GM19043 (cell line): Measurements from ENCODE around the gene JAGN1.
"Not testable (repeated sequence)": the region's sequence is repeated elsewhere in the genome, so short reads cannot be mapped to it uniquely, and the experiment has no call there.

Experiments used
- ATAC-seq: cut with Tn5 transposase; IDR thresholded peaks from one replicate; pipeline ENCODE4 v1.9.1; 2021; ENCODE audit warnings: low read depth; ENCODE audit not compliant: unreplicated experiment

The JAGN1 gene

GRCh38 chr3:9915254-9916141, 25.1 kb downstream of the JAGN1 start:
- ATAC-seq = peak; percentile 42

GRCh38 chr3:9916346-9916733, 25.9 kb downstream of the JAGN1 start:
- no peak for ATAC-seq

GRCh38 chr3:9916734-9917680, 26.6 kb downstream of the JAGN1 start, which contains the start of gene IL17RC:
IL17RC (plus strand) TSS chr3:9917098; CDS start chr3:9917316, 218 bp downstream.
- no peak for ATAC-seq

DNA sequence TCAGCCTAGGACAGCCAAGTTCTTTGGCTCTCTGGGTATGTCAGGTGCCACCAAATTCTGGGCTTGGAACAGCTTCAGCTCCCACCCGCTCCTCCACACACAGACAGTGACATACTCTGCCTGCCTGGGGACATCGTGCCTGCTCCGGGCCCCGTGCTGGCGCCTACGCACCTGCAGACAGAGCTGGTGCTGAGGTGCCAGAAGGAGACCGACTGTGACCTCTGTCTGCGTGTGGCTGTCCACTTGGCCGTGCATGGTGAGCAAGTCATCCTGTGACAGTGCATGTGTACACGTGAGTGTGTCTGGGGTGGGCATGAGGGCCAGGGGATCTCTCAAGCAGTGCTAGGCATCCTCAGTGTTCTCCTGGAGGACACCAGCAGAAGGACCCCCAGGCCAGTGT, 27.4 kb downstream of the JAGN1 start:
- no peak for ATAC-seq

GRCh38 chr3:9918261-9919038, 28.0 kb downstream of the JAGN1 start:
- ATAC-seq = no peak

DNA sequence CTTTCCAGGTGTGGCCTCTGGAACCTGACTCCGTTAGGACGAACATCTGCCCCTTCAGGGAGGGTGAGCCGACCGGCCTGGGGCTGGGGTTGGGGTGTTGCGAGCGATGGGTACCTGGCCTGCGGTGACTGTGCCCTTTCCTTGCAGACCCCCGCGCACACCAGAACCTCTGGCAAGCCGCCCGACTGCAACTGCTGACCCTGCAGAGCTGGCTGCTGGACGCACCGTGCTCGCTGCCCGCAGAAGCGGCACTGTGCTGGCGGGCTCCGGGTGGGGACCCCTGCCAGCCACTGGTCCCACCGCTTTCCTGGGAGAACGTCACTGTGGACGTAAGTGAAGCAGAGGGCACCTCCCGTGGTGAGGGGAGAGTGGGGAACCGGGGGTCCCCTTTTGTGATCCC, 37.7 kb downstream of the JAGN1 start:
- ATAC-seq = no peak

- ATAC-seq = no peak
Observed at GRCh38 chr3:9930804-9931418, 40.5 kb downstream of the JAGN1 start.

DNA sequence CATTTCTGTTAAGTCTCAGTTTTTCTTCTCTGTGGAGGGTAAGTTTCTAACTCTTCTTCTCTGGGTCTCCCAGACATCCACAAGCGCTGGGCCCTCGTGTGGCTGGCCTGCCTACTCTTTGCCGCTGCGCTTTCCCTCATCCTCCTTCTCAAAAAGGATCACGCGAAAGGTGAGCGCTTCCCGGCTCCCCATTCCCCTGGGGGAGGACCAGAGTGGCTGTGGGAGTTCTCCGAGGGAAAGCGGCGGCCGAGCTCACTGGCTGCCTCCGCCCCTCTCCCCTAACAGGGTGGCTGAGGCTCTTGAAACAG, 42.1 kb downstream of the JAGN1 start:
- no peak for ATAC-seq

DNA sequence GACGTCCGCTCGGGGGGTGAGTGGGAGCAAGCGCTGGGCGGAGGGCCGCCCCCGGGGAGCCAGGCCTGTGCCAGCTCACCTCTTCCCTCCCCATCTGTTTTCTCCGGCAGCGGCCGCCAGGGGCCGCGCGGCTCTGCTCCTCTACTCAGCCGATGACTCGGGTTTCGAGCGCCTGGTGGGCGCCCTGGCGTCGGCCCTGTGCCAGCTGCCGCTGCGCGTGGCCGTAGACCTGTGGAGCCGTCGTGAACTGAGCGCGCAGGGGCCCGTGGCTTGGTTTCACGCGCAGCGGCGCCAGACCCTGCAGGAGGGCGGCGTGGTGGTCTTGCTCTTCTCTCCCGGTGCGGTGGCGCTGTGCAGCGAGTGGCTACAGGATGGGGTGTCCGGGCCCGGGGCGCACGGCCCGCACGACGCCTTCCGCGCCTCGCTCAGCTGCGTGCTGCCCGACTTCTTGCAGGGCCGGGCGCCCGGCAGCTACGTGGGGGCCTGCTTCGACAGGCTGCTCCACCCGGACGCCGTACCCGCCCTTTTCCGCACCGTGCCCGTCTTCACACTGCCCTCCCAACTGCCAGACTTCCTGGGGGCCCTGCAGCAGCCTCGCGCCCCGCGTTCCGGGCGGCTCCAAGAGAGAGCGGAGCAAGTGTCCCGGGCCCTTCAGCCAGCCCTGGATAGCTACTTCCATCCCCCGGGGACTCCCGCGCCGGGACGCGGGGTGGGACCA, 42.6 kb downstream of the JAGN1 start:
- peak; percentile 47 for ATAC-seq

DNA sequence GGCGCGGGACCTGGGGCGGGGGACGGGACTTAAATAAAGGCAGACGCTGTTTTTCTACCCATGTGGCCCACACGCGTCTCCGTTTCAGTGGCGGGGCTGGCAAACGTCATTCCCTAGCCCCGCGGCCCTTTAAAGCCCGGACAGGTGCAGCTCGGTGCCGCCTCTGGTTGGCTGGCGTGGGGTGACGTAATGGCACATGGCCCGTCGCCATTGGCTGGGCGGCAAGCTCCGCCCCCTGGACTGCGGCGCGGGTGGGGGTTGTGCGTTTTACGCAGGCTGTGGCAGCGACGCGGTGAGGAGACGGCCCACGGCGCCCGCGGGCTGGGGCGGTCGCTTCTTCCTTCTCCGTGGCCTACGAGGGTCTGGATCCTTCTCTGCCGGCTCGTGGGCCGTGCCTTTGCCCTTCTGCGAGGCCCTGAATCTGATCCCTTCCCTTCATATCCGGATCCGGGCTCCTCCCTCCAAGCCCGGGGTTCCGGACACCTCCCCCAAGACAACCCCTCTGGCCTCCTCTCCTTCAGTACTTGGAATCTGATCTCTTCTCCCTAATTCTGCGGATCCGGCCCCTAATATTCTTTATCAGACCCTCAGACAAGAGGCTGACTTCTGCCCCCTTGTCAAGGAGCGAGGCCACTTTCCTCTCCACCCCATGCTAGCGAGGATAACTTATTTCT, 43.3 kb downstream of the JAGN1 start, which contains the start of gene CRELD1:
Gene CRELD1 (plus strand): TSS at position 274 of the 674 bp plus-strand sequence. CDS start 605 bp downstream, outside the sequence.
- ATAC-seq = peak; percentile 86

DNA sequence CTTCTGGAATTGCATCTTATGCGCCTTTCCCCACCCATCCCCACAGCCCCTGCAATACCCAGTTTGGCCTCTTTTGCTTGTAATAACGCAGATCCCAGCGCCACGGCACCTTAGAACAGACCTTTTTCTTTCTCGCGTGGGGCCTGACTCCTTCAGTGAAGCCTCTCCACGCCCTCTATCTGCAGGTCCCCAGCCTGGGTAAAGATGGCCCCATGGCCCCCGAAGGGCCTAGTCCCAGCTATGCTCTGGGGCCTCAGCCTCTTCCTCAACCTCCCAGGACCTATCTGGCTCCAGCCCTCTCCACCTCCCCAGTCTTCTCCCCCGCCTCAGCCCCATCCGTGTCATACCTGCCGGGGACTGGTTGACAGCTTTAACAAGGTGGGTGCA, 43.8 kb downstream of the JAGN1 start:
- no peak for ATAC-seq

GRCh38 chr3:9934993-9935392, 44.6 kb downstream of the JAGN1 start:
- no peak for ATAC-seq

DNA sequence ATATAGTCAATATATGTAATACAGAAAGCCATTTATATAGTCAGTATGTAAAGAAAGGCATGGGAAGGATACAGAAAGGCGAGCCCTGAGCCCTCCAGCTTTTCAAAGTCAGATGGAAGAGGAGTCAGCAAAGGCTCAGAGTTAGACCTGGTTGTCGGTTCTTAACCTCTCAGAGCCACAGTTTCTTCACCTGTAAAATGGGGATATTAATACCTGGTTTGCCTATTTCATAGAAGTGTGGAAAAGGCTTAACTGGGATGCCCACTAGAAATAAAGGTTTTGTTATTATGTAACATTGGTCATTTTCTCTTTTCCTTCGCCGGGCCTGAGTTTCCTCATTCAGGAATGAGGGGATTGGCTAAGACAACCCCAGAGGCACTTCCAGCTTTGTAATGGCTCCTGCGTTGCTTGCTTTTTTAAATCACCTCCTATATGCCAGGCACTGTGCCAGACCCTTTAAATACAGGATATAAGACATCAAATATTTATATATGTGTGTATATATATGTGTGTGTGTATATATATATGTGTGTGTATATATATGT, 45.6 kb downstream of the JAGN1 start:
- no peak for ATAC-seq

- ATAC-seq = no peak
Observed at GRCh38 chr3:9937486-9938238, 47.3 kb downstream of the JAGN1 start.

GRCh38 chr3:9938966-9939365, 48.6 kb downstream of the JAGN1 start:
- ATAC-seq = no peak

DNA sequence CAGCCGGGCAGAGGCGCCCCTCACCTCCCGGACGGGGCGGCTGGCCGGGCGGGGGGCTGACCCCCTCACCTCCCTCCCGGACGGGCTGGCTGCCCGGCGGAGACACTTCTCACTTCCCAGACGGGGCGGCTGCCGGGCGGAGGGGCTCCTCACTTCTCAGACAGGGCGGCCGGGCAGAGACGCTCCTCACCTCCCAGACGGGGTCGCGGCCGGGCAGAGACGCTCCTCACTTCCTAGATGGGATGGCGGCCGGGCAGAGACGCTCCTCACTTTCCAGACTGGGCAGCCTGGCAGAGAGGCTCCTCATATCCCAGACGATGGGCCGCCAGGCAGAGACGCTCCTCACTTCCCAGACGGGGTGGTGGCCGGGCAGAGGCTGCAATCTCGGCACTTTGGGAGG, 49.5 kb downstream of the JAGN1 start:
- ATAC-seq = not testable (repeated sequence)

GRCh38 chr3:9940746-9941145, 50.3 kb downstream of the JAGN1 start:
- no peak for ATAC-seq

GRCh38 chr3:9942164-9942563, 51.8 kb downstream of the JAGN1 start:
- ATAC-seq = no peak
